ENCODE measurements around the gene RIMKLB. TPM values are rescaled to one million over a fixed set of nuclear protein-coding genes. Genes with fewer than 3 reads are reported as not detected.

The RIMKLB gene
- total RNA-seq, 4 donors from 2014 or later = 2.0 to 20.8 (median 7.2) TPM

DNA sequence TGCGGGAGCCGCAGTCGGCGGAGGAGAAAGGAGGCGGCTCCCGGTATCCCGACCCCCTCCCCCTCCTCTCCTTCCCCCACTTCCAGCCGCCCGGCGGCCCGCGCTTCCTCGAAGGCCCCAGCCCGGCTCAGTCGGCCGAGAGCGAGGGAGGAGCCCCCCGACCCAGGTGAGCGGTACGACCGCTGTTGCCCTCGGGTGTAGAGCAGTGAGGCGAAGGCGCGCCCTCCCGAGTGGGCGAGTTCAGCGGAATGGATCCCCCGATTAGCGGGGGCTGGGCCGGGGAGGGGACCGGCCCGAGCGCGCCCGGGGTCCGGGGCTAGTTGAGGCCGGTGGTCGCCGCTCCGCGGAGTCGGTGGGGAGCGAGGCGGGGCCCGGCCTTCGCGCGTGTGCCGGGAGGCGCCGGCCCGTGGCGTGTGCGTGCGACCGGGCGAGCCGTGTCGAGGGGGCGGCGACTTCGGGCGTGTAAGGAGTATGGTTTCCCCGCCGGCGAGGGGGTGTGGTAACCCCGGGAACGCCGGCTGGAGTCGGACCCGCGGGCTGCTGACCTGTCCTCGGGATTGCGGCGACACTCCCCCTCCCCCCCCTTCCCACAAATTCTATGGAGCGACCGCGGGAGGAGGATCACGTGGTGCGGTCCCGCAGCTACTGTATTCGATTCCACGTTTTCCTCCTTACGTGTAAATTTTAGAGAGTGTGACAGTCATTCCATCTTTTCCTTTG, 501 bp downstream of the RIMKLB start:
- H3K27me3 ChIP-seq = no peaks in the 10 kb centered on the region
- no peaks in the 10 kb centered on the region for H3K36me3 ChIP-seq
- TF ChIP-seq, protein P1, sequence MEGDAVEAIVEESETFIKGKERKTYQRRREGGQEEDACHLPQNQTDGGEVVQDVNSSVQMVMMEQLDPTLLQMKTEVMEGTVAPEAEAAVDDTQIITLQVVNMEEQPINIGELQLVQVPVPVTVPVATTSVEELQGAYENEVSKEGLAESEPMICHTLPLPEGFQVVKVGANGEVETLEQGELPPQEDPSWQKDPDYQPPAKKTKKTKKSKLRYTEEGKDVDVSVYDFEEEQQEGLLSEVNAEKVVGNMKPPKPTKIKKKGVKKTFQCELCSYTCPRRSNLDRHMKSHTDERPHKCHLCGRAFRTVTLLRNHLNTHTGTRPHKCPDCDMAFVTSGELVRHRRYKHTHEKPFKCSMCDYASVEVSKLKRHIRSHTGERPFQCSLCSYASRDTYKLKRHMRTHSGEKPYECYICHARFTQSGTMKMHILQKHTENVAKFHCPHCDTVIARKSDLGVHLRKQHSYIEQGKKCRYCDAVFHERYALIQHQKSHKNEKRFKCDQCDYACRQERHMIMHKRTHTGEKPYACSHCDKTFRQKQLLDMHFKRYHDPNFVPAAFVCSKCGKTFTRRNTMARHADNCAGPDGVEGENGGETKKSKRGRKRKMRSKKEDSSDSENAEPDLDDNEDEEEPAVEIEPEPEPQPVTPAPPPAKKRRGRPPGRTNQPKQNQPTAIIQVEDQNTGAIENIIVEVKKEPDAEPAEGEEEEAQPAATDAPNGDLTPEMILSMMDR (IDR thresholded peaks at IDR 0.05) = no peak
- peak in 1 of 3 donors; percentile 9 for TF ChIP-seq POLR2AphosphoS5 (IDR thresholded peaks at IDR 0.05)
- in situ Hi-C loops (cut with MboI; ENCODE audit: low pct_ligation_motif_present in 1 of 4, low pct_unique_long_range_greater_than_20kb in 1 of 4, low sequenced_read_pairs in 3 of 4) (loop anchor here (25.0 kb wide), 4 partner anchors 164 to 364 kb away; no protein-coding TSS in a partner anchor), intact Hi-C loops (cut with DNase I; ENCODE audit: low total_unique reads) (no loop called here)
- peak; percentile 63 for DNase-seq
- peak overlapping the region; percentile 85 to 96 (median 94) for H3K27ac ChIP-seq
- no peaks in the 10 kb centered on the region for H3K9me3 ChIP-seq
- H3K4me1 ChIP-seq = peaks cover 0 to 34% (median 7%) of the 10 kb centered on the region in 4 donors
- H3K4me3 ChIP-seq = peak overlapping the region; percentile 78 to 96 (median 88)
- WGBS, 2 donors (ENCODE audit: low coverage in 1 of 2) = 0 to 1% methylated on average over 5 to 62 of the region's 85 CpGs

DNA sequence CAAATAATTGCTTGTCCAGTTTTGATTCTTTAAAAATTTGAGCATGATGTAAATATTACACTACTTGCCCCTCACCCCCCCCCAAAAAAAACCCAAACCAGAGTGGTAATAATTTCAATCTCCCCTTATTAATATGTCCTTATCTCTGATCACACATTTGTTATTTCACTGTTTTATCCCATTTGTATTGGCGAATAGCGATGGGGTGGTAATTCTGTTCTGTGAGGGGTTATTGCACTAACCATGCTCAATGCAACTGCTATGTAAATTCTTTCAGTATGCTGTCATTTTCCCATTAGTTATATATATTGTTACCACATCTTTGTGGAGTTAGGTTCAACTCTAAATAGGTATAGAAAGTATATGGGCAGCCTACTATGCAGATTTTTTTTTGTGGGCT, 1.1 kb downstream of the RIMKLB start:
- intact Hi-C loops (cut with DNase I; ENCODE audit: low total_unique reads) = no loop called here

DNA sequence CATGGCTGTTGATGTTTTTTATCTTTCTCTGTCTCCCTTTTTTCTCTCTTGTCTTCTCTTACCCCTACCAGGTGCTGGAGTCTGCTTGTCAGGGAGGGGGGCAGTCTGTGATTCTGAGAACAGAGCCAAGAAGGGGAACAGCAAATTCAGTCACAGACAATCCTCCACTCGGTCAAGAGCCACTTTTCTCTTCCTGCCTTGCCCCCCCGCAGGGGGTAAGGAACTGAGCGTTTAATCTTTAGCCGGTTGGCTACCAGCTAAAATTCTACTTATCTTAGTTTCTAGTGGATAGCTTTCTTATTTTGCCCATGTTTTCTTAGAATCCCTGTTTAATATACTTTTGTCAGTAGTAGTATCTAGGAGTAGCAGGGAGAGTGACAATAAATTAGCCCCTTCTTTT, 1.9 kb downstream of the RIMKLB start:
- Histone ChIP-seq H3K36me3 (no peaks in the 10 kb centered on the region), H3K4me3 (no peak overlapping the region), H3K9me3 (no peaks in the 10 kb centered on the region), H3K27ac (peak overlapping the region in 3 of 4 donors; percentile 33 to 95 (median 55)), H3K4me1 (peaks cover 0 to 34% (median 7%) of the 10 kb centered on the region in 4 donors), H3K27me3 (no peaks in the 10 kb centered on the region)
- DNase-seq = no peak
- intact Hi-C loops (cut with DNase I; ENCODE audit: low total_unique reads) = no loop called here
- WGBS, 2 donors (ENCODE audit: low coverage in 1 of 2) = 55 to 67% methylated on average over 3 to 4 of the region's 4 CpGs
- TF ChIP-seq EP300 (IDR thresholded peaks at IDR 0.05; ENCODE audit: low read depth) = no peak
- no peak for TF ChIP-seq POLR2AphosphoS5 (IDR thresholded peaks at IDR 0.05)
- TF ChIP-seq, protein P1 (IDR thresholded peaks at IDR 0.05) = no peak
- no peak for TF ChIP-seq POLR2A (IDR thresholded peaks at IDR 0.05)
- in situ Hi-C loops (cut with MboI; ENCODE audit: low pct_ligation_motif_present in 1 of 4, low pct_unique_long_range_greater_than_20kb in 1 of 4, low sequenced_read_pairs in 3 of 4) = loop anchor here (25.0 kb wide), 4 partner anchors 163 to 363 kb away; no protein-coding TSS in a partner anchor

More for the DNA sequence above, 1.1 kb downstream of the RIMKLB start:
- Histone ChIP-seq H3K36me3 (no peaks in the 10 kb centered on the region), H3K9me3 (no peaks in the 10 kb centered on the region), H3K4me1 (peaks cover 0 to 34% (median 7%) of the 10 kb centered on the region in 4 donors), H3K27me3 (no peaks in the 10 kb centered on the region), H3K27ac (peak overlapping the region; percentile 85 to 96 (median 94)), H3K4me3 (peak overlapping the region; percentile 78 to 96 (median 88))
- 7 to 23% methylated on average over 2 of the region's 2 CpGs for WGBS, 2 donors (ENCODE audit: low coverage in 1 of 2)
- DNase-seq = no peak
- no peak for TF ChIP-seq EP300 (IDR thresholded peaks at IDR 0.05; ENCODE audit: low read depth)
- TF ChIP-seq POLR2AphosphoS5 (IDR thresholded peaks at IDR 0.05) = no peak
- no peak for TF ChIP-seq POLR2A (IDR thresholded peaks at IDR 0.05)
- TF ChIP-seq, protein P1 (IDR thresholded peaks at IDR 0.05) = no peak
- in situ Hi-C loops (cut with MboI; ENCODE audit: low pct_ligation_motif_present in 1 of 4, low pct_unique_long_range_greater_than_20kb in 1 of 4, low sequenced_read_pairs in 3 of 4) = loop anchor here (25.0 kb wide), 4 partner anchors 163 to 363 kb away; no protein-coding TSS in a partner anchor

DNA sequence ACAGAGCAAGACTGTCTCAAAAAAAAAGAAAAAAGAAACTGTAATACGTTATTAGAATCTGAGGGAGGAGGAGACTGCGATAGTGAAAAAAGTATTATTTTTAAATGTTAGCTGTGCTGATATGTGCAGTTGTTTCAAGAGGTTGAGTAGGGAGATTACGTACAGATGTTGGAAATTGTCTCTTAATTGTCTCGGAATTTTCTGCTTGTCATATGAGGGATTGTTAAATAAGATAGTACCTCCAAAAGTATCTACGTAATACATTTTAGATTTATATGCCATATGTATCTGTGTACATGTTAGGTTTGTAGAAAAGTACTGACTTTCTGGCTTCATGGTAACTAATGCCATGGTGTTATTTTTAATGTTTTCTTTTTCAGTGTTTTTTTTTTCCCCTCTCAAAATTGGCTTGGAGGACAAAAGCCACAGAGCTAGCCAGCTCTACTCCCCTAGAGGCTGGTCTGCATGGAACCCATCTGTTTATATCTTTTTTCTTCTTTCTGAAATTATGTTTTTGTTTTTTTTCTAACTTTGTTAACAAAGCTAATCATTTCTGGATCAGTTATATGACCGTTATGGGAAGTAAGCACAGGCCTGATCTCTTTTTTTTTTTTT, 3.4 kb downstream of the RIMKLB start:
- Histone ChIP-seq H3K27me3 (no peaks in the 10 kb centered on the region), H3K27ac (no peak overlapping the region), H3K4me3 (no peak overlapping the region), H3K9me3 (no peaks in the 10 kb centered on the region), H3K4me1 (peaks cover 0 to 34% (median 7%) of the 10 kb centered on the region in 4 donors), H3K36me3 (no peaks in the 10 kb centered on the region)
- intact Hi-C loops (cut with DNase I; ENCODE audit: low total_unique reads) (no loop called here), in situ Hi-C loops (cut with MboI; ENCODE audit: low pct_ligation_motif_present in 1 of 4, low pct_unique_long_range_greater_than_20kb in 1 of 4, low sequenced_read_pairs in 3 of 4) (no loop called here)
- TF ChIP-seq POLR2A (IDR thresholded peaks at IDR 0.05) (no peak), EP300 (IDR thresholded peaks at IDR 0.05; ENCODE audit: low read depth) (no peak), POLR2AphosphoS5 (IDR thresholded peaks at IDR 0.05) (no peak)
- TF ChIP-seq, protein P1 (IDR thresholded peaks at IDR 0.05) = no peak
- no peak for DNase-seq
- WGBS, 2 donors (ENCODE audit: low coverage in 1 of 2) = 78 to 80% methylated on average over 5 to 6 of the region's 6 CpGs

Measured in transverse colon (tissue), 4 donors.